Amniotic epithelial cell (primary cell): Measurements from ENCODE around the gene ERCC4.

Experiments
- DNase-seq: peaks from one replicate; pipeline ENCODE4 v3.0.0-alpha.2; 2010; ENCODE audit warnings: low read depth

ERCC4 gene

GRCh38 chr16:13994239-13995106 is 74.5 kb downstream of the ERCC4 start:
- DNase-seq, result no peak

GRCh38 chr16:13995194-13995593 is 75.2 kb downstream of the ERCC4 start:
- no peak for DNase-seq

DNA sequence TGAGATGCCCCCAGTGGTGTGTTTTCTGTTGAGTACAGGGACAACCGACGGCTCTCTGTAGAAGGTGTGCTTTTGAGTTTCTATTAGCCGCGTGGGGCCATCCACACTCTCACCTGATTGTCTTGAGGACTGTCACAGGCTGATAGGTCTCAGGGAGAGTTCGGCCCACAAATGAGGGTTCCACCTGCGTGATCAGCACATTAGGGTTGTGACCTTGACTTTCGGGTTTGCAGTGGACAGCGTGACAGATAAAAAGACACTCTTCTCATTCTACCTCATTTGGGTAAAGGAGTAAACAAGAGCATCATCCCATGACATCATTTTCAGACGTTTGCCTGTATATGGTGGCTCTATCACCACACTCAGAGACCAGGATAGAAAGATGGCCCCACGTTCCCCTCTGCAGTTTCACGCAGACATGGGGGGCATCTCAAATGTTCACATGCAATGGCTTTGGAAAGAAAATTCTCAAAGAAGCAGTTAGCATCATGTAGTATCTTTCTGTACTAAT is 76.9 kb downstream of the ERCC4 start:
- DNase-seq, result no peak

DNA sequence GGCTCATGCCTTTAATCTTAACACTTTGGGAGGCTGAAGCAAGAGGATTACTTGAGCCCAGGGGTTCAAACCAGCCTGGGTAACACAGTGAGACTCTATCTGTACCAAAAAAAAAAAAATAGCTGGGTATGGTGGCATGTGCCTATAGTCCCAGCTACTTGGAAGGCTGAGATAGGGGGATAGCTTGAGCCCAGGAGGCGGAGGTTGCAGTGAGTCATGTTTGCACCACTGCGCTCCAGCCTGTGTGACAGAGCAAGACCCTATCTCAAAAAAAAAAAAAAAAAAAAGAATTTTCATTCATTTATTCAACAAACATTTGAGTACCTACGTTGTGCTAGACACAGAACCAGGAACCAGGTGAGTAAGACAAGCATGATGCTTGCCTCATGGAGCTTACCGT is 77.6 kb downstream of the ERCC4 start:
- DNase-seq, result no peak

DNA sequence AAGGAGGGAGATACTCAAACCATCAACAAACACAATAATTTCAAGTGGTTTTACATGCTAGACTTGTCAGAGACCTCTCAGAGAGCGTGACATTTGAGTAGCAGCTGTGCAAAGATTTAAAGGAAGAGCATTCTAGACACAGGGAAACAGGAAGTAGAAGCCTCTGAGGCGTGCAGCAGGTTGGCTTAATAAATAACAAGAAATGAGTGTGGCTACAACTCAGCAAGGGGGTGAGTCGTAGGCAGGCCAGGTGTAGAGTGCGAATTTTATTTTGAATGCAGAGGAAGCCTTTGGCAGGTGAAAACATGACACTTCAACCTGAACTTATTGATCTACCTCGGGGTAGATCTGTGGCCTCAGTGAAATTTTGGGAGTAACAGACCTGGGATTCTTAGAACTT is 78.0 kb downstream of the ERCC4 start:
- no peak for DNase-seq

DNA sequence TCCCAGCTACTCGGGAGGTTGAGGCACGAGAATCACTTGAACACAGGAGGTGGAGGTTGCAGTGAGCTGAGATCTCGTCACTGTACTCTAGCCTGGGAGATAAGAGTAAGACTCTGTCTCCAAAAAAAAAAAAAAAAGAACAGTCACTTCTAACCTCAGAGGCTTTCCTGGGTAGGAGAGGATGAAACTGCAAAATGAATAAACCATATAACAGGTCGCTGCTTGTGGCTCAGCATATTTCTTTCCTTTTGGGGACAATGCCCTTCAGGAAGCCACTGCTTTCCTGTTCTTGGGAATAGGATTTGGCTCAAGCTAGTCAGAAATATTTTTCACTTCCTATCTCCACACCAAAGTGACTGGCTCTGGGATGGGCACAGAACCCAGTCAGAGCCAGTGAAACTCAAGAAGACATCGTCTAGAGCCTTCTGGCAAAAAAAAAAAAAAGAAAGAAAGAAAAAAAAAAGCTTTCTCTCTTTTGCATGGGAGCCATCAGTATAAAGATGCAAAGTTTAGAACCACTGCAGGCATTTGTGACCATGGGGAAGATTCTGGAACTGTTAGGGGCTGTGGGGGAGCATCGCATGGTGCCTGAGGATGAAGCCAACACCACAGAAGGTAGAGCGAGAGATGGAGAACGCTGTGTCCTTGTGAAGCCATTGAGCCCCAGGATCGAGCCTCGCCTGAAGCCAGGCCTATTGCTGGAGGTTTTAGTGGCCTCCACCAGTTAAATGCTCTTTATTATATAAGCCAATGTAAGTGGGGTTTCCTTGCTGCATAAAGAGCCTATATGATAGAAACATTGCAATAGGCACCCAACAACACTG is 79.3 kb downstream of the ERCC4 start:
- no peak for DNase-seq

DNA sequence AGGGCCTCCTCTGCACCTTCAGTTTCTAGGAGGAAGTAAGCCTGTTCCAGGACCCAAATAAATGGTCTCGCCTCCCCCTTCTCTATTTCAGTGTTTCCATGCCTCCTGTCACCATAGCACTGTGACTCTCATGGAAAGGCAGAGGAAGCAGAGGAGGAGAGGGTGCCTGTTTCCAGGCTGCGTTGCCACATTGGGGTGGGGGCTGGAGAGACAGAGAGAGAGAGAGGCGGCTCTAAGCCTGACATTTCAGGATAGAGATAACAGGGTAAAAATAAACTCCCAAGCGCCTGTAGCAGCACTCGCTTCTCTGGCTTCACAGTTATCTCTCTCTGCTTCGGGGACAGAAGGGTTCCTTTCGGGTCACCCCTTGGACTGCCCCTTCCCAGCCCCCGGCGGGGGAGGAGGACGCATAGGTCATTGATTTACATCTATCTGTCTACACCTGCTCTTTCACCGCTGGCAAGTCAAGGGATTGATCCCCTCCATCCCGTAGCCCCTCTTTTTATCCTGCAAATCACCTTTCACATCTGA is 80.0 kb downstream of the ERCC4 start:
- no peak for DNase-seq

GRCh38 chr16:14001521-14001920 is 81.6 kb downstream of the ERCC4 start:
- DNase-seq, result no peak
